PC-3 (cell line): Measurements from ENCODE around the gene RNF144B.

Experiments
- CTCF ChIP-seq: fragments of 300-600 bp; sonication (generic); conservative IDR thresholded peaks from 2 replicates; pipeline ENCODE4 v1.5.1; 2017; ENCODE audit warnings: antibody characterized with exemption, low read depth, mild to moderate bottlenecking, low read length
- EZH2 ChIP-seq: fragments of 300-600 bp; sonication (generic); IDR thresholded peaks from one replicate; pipeline ENCODE4 v1.6.1; 2017; ENCODE audit warnings: antibody characterized with exemption, mild to moderate bottlenecking, low read length; ENCODE audit not compliant: unreplicated experiment
- EZH2phosphoT487 ChIP-seq: fragments of 300-600 bp; sonication (generic); IDR thresholded peaks from 2 replicates; pipeline ENCODE4 v1.6.1; 2018; ENCODE audit warnings: mild to moderate bottlenecking, antibody characterized with exemption, low read length, borderline replicate concordance

GRCh38 chr6:18468503-18468843, 81.3 kb downstream of the RNF144B start:
- no peak for TF ChIP-seq CTCF
- no peak for TF ChIP-seq EZH2
- TF ChIP-seq EZH2phosphoT487: no peak
